GM21390 (cell line): Measurements from ENCODE around the gene PAN2.
"Not testable (repeated sequence)": the region's sequence is repeated elsewhere in the genome, so short reads cannot be mapped to it uniquely, and the experiment has no call there.

Source experiments
- ATAC-seq: cut with Tn5 transposase; IDR thresholded peaks from one replicate; pipeline ENCODE4 v1.9.1; 2021; ENCODE audit not compliant: unreplicated experiment

Gene PAN2

GRCh38 chr12:56333679-56334489 is at the start of gene PAN2:
Gene PAN2 (minus strand): TSS chr12:56334000. CDS start chr12:56333094, 906 bp downstream.
- ATAC-seq = peak; percentile 90

GRCh38 chr12:56382611-56383010 is 48.8 kb upstream of the PAN2 start:
- ATAC-seq = no peak

- ATAC-seq = no peak
Observed at GRCh38 chr12:56377989-56378316, 44.2 kb upstream of the PAN2 start.

GRCh38 chr12:56377310-56377988 is 43.6 kb upstream of the PAN2 start:
- no peak for ATAC-seq

GRCh38 chr12:56375598-56376434 is 42.0 kb upstream of the PAN2 start:
- ATAC-seq = peak; percentile 74

GRCh38 chr12:56374726-56375597 is 41.2 kb upstream of the PAN2 start:
- no peak for ATAC-seq

GRCh38 chr12:56373515-56373914 is 39.7 kb upstream of the PAN2 start:
- no peak for ATAC-seq

- ATAC-seq = no peak
Observed at GRCh38 chr12:56366948-56367347, 33.1 kb upstream of the PAN2 start.

- ATAC-seq = no peak
Observed at GRCh38 chr12:56362130-56363059, 28.6 kb upstream of the PAN2 start, which contains the start of gene APOF. Gene APOF (minus strand): TSS chr12:56362857. CDS start chr12:56362745, 112 bp downstream.

GRCh38 chr12:56361487-56362129 is 27.8 kb upstream of the PAN2 start:
- no peak for ATAC-seq

- peak; percentile 92 for ATAC-seq
Observed at GRCh38 chr12:56359851-56360767, 26.3 kb upstream of the PAN2 start, which contains the start of gene STAT2. Gene STAT2 (minus strand): TSS chr12:56360107. CDS start chr12:56356571, 3,536 bp downstream.

- ATAC-seq = no peak
Observed at GRCh38 chr12:56358836-56359532, 25.2 kb upstream of the PAN2 start.

GRCh38 chr12:56351325-56351724 is 17.5 kb upstream of the PAN2 start:
- ATAC-seq = no peak

GRCh38 chr12:56350662-56351061 is 16.9 kb upstream of the PAN2 start:
- no peak for ATAC-seq

GRCh38 chr12:56348776-56349175 is 15.0 kb upstream of the PAN2 start:
- no peak for ATAC-seq

- ATAC-seq = not testable (repeated sequence)
Observed at GRCh38 chr12:56347255-56347654, 13.5 kb upstream of the PAN2 start.

- ATAC-seq = no peak
Observed at GRCh38 chr12:56346675-56347074, 12.9 kb upstream of the PAN2 start.
